Glomerular visceral epithelial cell (primary cell): ENCODE measurements around the gene RAD1.
"Not testable (repeated sequence)": the region's sequence is repeated elsewhere in the genome, so short reads cannot be mapped to it uniquely, and the experiment has no call there.

Experiments used
- DNase-seq: peaks from one replicate; pipeline ENCODE4 v3.0.0-alpha.2; 2016; ENCODE audit errors: extremely low spot score

RAD1 gene

GRCh38 chr5:34915139-34915855 lies at the start of gene RAD1, which contains the start of gene BRIX1:
RAD1 (minus strand) TSS chr5:34915504; CDS start chr5:34914892, 612 bp downstream.
BRIX1 (plus strand) TSS chr5:34915711; CDS start chr5:34915739, 28 bp downstream.
- peak; percentile 98 for DNase-seq

- peak; percentile 72 for DNase-seq
Observed at GRCh38 chr5:34959323-34959722, 44.0 kb upstream of the RAD1 start.

GRCh38 chr5:34957857-34958690 lies 42.8 kb upstream of the RAD1 start:
- peak; percentile 51 for DNase-seq

- DNase-seq: no peak
Observed at GRCh38 chr5:34957321-34957720, 42.0 kb upstream of the RAD1 start.

GRCh38 chr5:34944460-34945047 lies 29.2 kb upstream of the RAD1 start:
- DNase-seq: no peak

- no peak for DNase-seq
Observed at GRCh38 chr5:34944044-34944443, 28.7 kb upstream of the RAD1 start.

- DNase-seq: no peak
Observed at GRCh38 chr5:34941936-34942335, 26.6 kb upstream of the RAD1 start.

- DNase-seq: no peak
Observed at GRCh38 chr5:34932947-34933346, 17.6 kb upstream of the RAD1 start.

- DNase-seq: no peak
Observed at GRCh38 chr5:34930870-34931269, 15.6 kb upstream of the RAD1 start.

GRCh38 chr5:34930462-34930844 lies 15.1 kb upstream of the RAD1 start:
- DNase-seq: no peak

GRCh38 chr5:34929720-34930461 lies 14.6 kb upstream of the RAD1 start:
- DNase-seq: peak; percentile 91

GRCh38 chr5:34929134-34929719 lies 13.9 kb upstream of the RAD1 start, which contains the start of gene DNAJC21:
DNAJC21 (plus strand) TSS chr5:34929559; CDS start chr5:34929820, 261 bp downstream.
- peak; percentile 99 for DNase-seq

- no peak for DNase-seq
Observed at GRCh38 chr5:34928267-34928666, 13.0 kb upstream of the RAD1 start.

GRCh38 chr5:34927785-34928184 lies 12.5 kb upstream of the RAD1 start:
- DNase-seq: no peak

GRCh38 chr5:34926318-34926888 lies 11.1 kb upstream of the RAD1 start:
- DNase-seq: no peak

- DNase-seq: no peak
Observed at GRCh38 chr5:34924462-34924765, 9.1 kb upstream of the RAD1 start.

GRCh38 chr5:34923694-34924461 lies 8.6 kb upstream of the RAD1 start:
- DNase-seq: peak; percentile 81

GRCh38 chr5:34923256-34923655 lies 8.0 kb upstream of the RAD1 start:
- not testable (repeated sequence) for DNase-seq

- DNase-seq: no peak
Observed at GRCh38 chr5:34919077-34919476, 3.8 kb upstream of the RAD1 start.

GRCh38 chr5:34918025-34918424 lies 2.7 kb upstream of the RAD1 start:
- no peak for DNase-seq
